Stimulated activated naive CD8-positive, alpha-beta T cell treated with anti-CD3 and anti-CD28 coated beads, Interleukin-15, Interleukin-2, amounts not matched to agents 100 U/mL and 50 U/mL, for 24 hours (primary cell): ENCODE data around the gene RIMOC1.
A peak's percentile ranks its signal among the peaks of the same experiment; 100 is the strongest.

Experiments used
- ATAC-seq: fragments of 150-1000 bp; cut with Tn5 transposase; one replicate; pipeline ENCODE4 v1.10.0; 2021
- DNase-seq: peaks from one replicate; pipeline ENCODE4 v3.0.0; 2021

Gene RIMOC1

GRCh38 chr5:41903892-41904799 lies at the start of gene RIMOC1:
Gene RIMOC1, plus strand, starts transcription at chr5:41904344. Its CDS starts 24 bp downstream, at chr5:41904368.
- peak; percentile 98 for ATAC-seq

GRCh38 chr5:41856644-41857491 lies 47.3 kb upstream of the RIMOC1 start:
- peak; percentile 47 for DNase-seq

More at GRCh38 chr5:41903892-41904799, at the start of gene RIMOC1:
- DNase-seq: peak; percentile 98

GRCh38 chr5:41857989-41858388 lies 46.2 kb upstream of the RIMOC1 start:
- no peak for ATAC-seq

More at GRCh38 chr5:41856644-41857491, 47.3 kb upstream of the RIMOC1 start:
- ATAC-seq: peak; percentile 80

GRCh38 chr5:41858890-41859289 lies 45.3 kb upstream of the RIMOC1 start:
- DNase-seq (no peak), ATAC-seq (peak; percentile 50)

More at GRCh38 chr5:41857989-41858388, 46.2 kb upstream of the RIMOC1 start:
- no peak for DNase-seq

- no peak for DNase-seq
- ATAC-seq: peak; percentile 65
Measured at GRCh38 chr5:41863871-41864486, 40.2 kb upstream of the RIMOC1 start.

GRCh38 chr5:41869151-41869723 lies 34.9 kb upstream of the RIMOC1 start:
- no peak for ATAC-seq
- no peak for DNase-seq

GRCh38 chr5:41869724-41870626 lies 34.2 kb upstream of the RIMOC1 start, which contains the start of gene OXCT1:
Gene OXCT1, minus strand, starts transcription at chr5:41870425. Its CDS starts 67 bp downstream, at chr5:41870358.
- ATAC-seq: peak; percentile 97
- peak; percentile 92 for DNase-seq

GRCh38 chr5:41870627-41871048 lies 33.5 kb upstream of the RIMOC1 start:
- no peak for DNase-seq
- ATAC-seq: no peak

GRCh38 chr5:41871852-41872251 lies 32.3 kb upstream of the RIMOC1 start:
- ATAC-seq (no peak), DNase-seq (no peak)

GRCh38 chr5:41874512-41875060 lies 29.6 kb upstream of the RIMOC1 start:
- ATAC-seq (no peak), DNase-seq (no peak)

- DNase-seq: no peak
- ATAC-seq: no peak
Measured at GRCh38 chr5:41875121-41875520, 29.0 kb upstream of the RIMOC1 start.

GRCh38 chr5:41876678-41877077 lies 27.5 kb upstream of the RIMOC1 start:
- ATAC-seq: no peak
- DNase-seq: no peak

- ATAC-seq (no peak), DNase-seq (no peak)
Measured at GRCh38 chr5:41877408-41877807, 26.7 kb upstream of the RIMOC1 start.

- ATAC-seq (no peak), DNase-seq (no peak)
Measured at GRCh38 chr5:41878173-41878572, 26.0 kb upstream of the RIMOC1 start.

GRCh38 chr5:41878643-41879478 lies 25.3 kb upstream of the RIMOC1 start:
- ATAC-seq (no peak), DNase-seq (no peak)

GRCh38 chr5:41882765-41883164 lies 21.4 kb upstream of the RIMOC1 start:
- no peak for ATAC-seq
- no peak for DNase-seq

GRCh38 chr5:41883243-41883642 lies 20.9 kb upstream of the RIMOC1 start:
- DNase-seq (no peak), ATAC-seq (no peak)

- DNase-seq (no peak), ATAC-seq (no peak)
Measured at GRCh38 chr5:41883936-41884335, 20.2 kb upstream of the RIMOC1 start.

- no peak for DNase-seq
- ATAC-seq: no peak
Measured at GRCh38 chr5:41885286-41885685, 18.9 kb upstream of the RIMOC1 start.
